Fibroblast of lung (primary cell): Measurements from ENCODE around the gene WAC.

ENCODE experiments used
- CTCF ChIP-seq, 2 donors: IDR thresholded peaks in 1 of 2; conservative IDR thresholded peaks in 1 of 2; 1 replicate in 1 of 2; 2 replicates in 1 of 2; pipeline ENCODE4 v1.5.1; 2011 to 2012; ENCODE audit warnings: low read length in 2 of 2, control low read depth in 1 of 2, inconsistent platforms in 1 of 2, low read depth in 1 of 2, mild to moderate bottlenecking in 1 of 2
- EZH2 ChIP-seq: IDR thresholded peaks from 2 replicates; pipeline ENCODE4 v1.5.1; 2012; ENCODE audit warnings: low read length, control low read depth, mild to moderate bottlenecking; ENCODE audit errors: missing control alignments

GRCh38 chr10:28593811-28594210 lies 60.9 kb downstream of the WAC start:
- TF ChIP-seq CTCF (conservative IDR thresholded peaks at IDR 0.05 in 1 of 2, IDR thresholded peaks at IDR 0.05 in 1 of 2; ENCODE audit: low read depth in 1 of 2, low read length in 2 of 2): no peak
- TF ChIP-seq EZH2: no peak
